Measurements from ENCODE around the gene COLEC11. TPM values are rescaled to one million over a fixed set of nuclear protein-coding genes. Genes with fewer than 3 reads are reported as not detected.

COLEC11 gene
- total and polyA plus RNA-seq, 2 experiments from 2014 or later, result 1.3 to 1.5 TPM

DNA sequence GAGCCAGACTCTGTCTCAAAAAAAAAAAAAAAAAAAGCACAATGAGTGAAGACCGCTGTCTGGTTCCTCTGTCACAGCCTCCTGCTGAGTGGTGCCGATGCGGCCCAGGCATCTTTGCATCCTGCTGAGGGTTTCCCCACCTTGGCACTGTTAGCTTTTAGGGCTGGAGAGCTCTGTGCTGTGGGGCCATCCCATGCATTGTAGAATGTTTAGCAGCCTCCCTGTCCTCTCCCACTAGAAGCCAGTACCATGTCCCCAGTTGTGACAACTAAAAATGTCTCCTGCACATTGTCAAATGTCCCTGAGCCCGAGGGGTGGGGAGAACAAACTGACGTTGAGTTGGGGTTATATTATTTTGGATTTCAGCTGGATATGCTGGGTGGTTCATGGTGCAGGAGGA, 7.9 kb upstream of the COLEC11 start:
- Histone ChIP-seq H3K27me3 (ENCODE audit: insufficient read depth) (no peaks in the 10 kb centered on the region), H2AFZ (no peak overlapping the region), H3K4me3 (no peak overlapping the region), H3K79me2 (replicated peaks; ENCODE audit: insufficient read depth) (no peaks in the 10 kb centered on the region), H3K4me2 (no peak overlapping the region), H3K9me2 (ENCODE audit: insufficient read depth) (no peaks in the 10 kb centered on the region), H3K4me1 (ENCODE audit: insufficient read depth) (no peaks in the 10 kb centered on the region), H3F3A (replicated peaks; ENCODE audit: low read depth) (no peaks in the 10 kb centered on the region; the same call in 1 of the 2 replicates), H3K36me3 (ENCODE audit: insufficient read depth) (peaks cover 12% of the 10 kb centered on the region; the same call in 1 of the 2 replicates), H3K27ac (ENCODE audit: low read depth) (no peak overlapping the region), H4K20me1 (replicated peaks; ENCODE audit: insufficient read depth) (peaks cover 12% of the 10 kb centered on the region; the same call in 1 of the 2 replicates)
- no peak for DNase-seq (ENCODE audit: low spot score)
- H3K36me3 Mint-ChIP-seq (ENCODE audit: low read depth), result peaks cover 36% of the 10 kb centered on the region
- no peak for ATAC-seq
- no peak overlapping the region for H3K4me3 Mint-ChIP-seq
- H3K27ac Mint-ChIP-seq, result no peak overlapping the region
- H3K27me3 Mint-ChIP-seq (ENCODE audit: insufficient read depth, low read depth, poor library complexity), result no peaks in the 10 kb centered on the region
- H3K9me3 Mint-ChIP-seq, result peaks cover 6% of the 10 kb centered on the region; the same call in 2 of the 3 replicates
- no peaks in the 10 kb centered on the region for H3K4me1 Mint-ChIP-seq
- TF ChIP-seq EZH2 (IDR thresholded peaks at IDR 0.05; ENCODE audit: low read depth, unreplicated experiment), result no peak
- no peak for TF ChIP-seq STAT1 (IDR thresholded peaks at IDR 0.05; ENCODE audit: unreplicated experiment)
- no peak for TF ChIP-seq ZNF331 (CRISPR knock-in tag; IDR thresholded peaks at IDR 0.05; ENCODE audit: low read depth)
- no peak for TF ChIP-seq CREB1 (CRISPR knock-in tag; IDR thresholded peaks at IDR 0.05; ENCODE audit: low read depth)
- TF ChIP-seq EZH2phosphoT487 (IDR thresholded peaks at IDR 0.05; ENCODE audit: unreplicated experiment), result no peak

DNA sequence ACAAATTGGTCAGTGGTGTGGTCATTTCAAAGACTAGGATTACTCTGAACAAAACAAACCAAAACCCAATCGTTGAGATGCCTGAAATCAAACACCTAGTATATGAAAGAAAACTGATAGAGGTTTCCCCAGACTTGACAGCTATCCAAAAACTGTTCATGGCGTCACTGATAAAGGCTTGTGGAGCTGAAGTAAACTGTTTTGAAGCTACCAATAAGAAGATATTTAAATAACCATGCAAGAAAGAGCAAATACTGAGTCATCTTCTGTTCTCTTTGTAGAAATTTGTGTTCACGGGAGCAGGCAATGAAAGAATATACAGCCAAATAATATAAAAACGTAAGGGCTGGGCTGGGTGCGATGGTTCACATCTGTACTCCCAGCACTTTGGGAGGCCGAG, 7.5 kb upstream of the COLEC11 start:
- Histone ChIP-seq H3K4me3 (no peak overlapping the region), H3K79me2 (replicated peaks; ENCODE audit: insufficient read depth) (no peaks in the 10 kb centered on the region), H3K27ac (ENCODE audit: low read depth) (no peak overlapping the region), H4K20me1 (replicated peaks; ENCODE audit: insufficient read depth) (peaks cover 12% of the 10 kb centered on the region; the same call in 1 of the 2 replicates), H3K27me3 (ENCODE audit: insufficient read depth) (no peaks in the 10 kb centered on the region), H3K36me3 (ENCODE audit: insufficient read depth) (peaks cover 12% of the 10 kb centered on the region; the same call in 1 of the 2 replicates), H2AFZ (no peak overlapping the region), H3F3A (replicated peaks; ENCODE audit: low read depth) (no peaks in the 10 kb centered on the region), H3K9me2 (ENCODE audit: insufficient read depth) (no peaks in the 10 kb centered on the region), H3K4me1 (ENCODE audit: insufficient read depth) (no peaks in the 10 kb centered on the region), H3K4me2 (no peak overlapping the region)
- Mint-ChIP-seq H3K36me3 (ENCODE audit: low read depth) (peaks cover 36% of the 10 kb centered on the region), H3K4me1 (no peaks in the 10 kb centered on the region), H3K27ac (no peak overlapping the region), H3K9me3 (peaks cover 10% of the 10 kb centered on the region), H3K27me3 (ENCODE audit: insufficient read depth, low read depth, poor library complexity) (no peaks in the 10 kb centered on the region), H3K4me3 (no peak overlapping the region)
- DNase-seq (ENCODE audit: low spot score) (no peak), ATAC-seq (no peak)
- TF ChIP-seq EZH2phosphoT487 (IDR thresholded peaks at IDR 0.05; ENCODE audit: unreplicated experiment), result no peak

DNA sequence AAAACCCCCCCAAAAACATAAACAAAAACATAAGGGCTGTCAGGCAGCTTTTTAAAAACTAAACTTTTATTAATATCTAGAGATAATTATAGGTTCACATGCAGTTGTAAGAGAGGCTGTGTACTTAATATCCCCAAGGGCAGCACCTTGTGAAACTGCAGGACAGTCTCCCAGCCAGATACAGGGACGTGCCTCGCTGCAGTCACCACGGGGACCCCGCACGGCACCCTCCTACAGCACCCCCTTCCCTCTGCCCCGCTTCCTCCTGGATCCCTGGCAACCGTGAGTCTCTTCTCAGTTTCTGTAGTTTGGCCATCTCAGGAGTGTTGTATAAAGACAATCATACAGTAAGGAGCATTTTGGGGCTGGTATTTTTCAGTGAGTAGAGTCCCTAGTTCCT, 6.8 kb upstream of the COLEC11 start:
- Mint-ChIP-seq H3K27ac (0 out of 2 replicates have a peak overlapping the region, but pooled peaks have one; percentile 23), H3K4me1 (no peaks in the 10 kb centered on the region), H3K36me3 (ENCODE audit: low read depth) (peaks cover 36% of the 10 kb centered on the region), H3K4me3 (no peak overlapping the region), H3K9me3 (peaks cover 15% of the 10 kb centered on the region), H3K27me3 (ENCODE audit: insufficient read depth, low read depth, poor library complexity) (no peaks in the 10 kb centered on the region)
- Histone ChIP-seq H3K79me2 (replicated peaks; ENCODE audit: insufficient read depth) (no peaks in the 10 kb centered on the region), H3K4me2 (no peak overlapping the region), H3K4me1 (ENCODE audit: insufficient read depth) (no peaks in the 10 kb centered on the region), H3F3A (replicated peaks; ENCODE audit: low read depth) (no peaks in the 10 kb centered on the region), H3K4me3 (no peak overlapping the region), H3K9me2 (ENCODE audit: insufficient read depth) (no peaks in the 10 kb centered on the region), H3K27me3 (ENCODE audit: insufficient read depth) (no peaks in the 10 kb centered on the region), H2AFZ (no peak overlapping the region), H4K20me1 (replicated peaks; ENCODE audit: insufficient read depth) (peaks cover 8% of the 10 kb centered on the region; the same call in 1 of the 2 replicates), H3K36me3 (ENCODE audit: insufficient read depth) (peaks cover 7% of the 10 kb centered on the region; the same call in 1 of the 2 replicates), H3K27ac (ENCODE audit: low read depth) (no peak overlapping the region)
- ATAC-seq, result no peak
- TF ChIP-seq, protein P1, sequence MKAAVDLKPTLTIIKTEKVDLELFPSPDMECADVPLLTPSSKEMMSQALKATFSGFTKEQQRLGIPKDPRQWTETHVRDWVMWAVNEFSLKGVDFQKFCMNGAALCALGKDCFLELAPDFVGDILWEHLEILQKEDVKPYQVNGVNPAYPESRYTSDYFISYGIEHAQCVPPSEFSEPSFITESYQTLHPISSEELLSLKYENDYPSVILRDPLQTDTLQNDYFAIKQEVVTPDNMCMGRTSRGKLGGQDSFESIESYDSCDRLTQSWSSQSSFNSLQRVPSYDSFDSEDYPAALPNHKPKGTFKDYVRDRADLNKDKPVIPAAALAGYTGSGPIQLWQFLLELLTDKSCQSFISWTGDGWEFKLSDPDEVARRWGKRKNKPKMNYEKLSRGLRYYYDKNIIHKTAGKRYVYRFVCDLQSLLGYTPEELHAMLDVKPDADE (IDR thresholded peaks at IDR 0.05), result no peak
- no peak for TF ChIP-seq POLR2AphosphoS5 (IDR thresholded peaks at IDR 0.05; ENCODE audit: low read depth)
- TF ChIP-seq EZH2 (IDR thresholded peaks at IDR 0.05; ENCODE audit: low read depth, unreplicated experiment), result no peak
- TF ChIP-seq REST (IDR thresholded peaks at IDR 0.05; ENCODE audit: unreplicated experiment), result no peak
- TF ChIP-seq ZNF331 (CRISPR knock-in tag; IDR thresholded peaks at IDR 0.05; ENCODE audit: low read depth), result no peak
- DNase-seq (ENCODE audit: low spot score), result no peak

All from GM23338 (cell line).